ENCODE results near the gene GRIA2. TPM values are rescaled to one million over a fixed set of nuclear protein-coding genes. Genes with fewer than 3 reads are reported as not detected.

The GRIA2 gene
- total RNA-seq, 4 donors from 2014 or later = 10.0 to 64.5 (median 36.6) TPM

DNA sequence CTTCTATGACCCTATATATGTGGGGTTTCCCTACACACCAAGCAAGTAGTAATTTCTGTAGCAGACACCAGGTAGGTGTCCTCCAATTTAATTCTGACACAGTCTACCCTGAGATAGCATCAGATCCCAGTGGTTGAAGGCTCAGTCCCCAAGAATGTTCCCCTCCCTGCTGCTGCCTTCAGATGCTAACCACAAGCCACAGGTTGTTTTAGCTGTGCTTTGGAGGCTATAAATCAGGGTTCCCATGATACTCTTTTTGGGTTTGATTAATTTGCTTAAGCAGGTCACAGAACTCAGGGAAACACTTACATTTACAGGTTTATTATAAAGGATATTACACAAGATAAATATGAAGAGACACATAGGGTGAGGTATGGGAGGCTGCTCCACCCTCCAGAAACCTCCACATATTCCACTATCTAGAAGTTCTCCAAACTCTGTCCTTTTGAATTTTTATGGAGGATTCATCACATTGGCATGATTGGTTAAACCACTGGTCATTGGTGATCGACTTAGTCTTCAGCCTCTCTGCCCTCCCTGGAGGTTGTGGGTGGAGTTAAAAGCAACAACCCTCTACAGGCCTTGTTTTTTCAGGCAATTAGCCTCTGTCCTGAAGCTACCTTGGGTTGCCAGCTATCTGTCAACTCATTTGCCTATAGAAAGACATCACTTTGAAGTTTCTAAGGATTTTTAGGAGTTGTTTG is 50.8 kb downstream of the GRIA2 start:
- Histone ChIP-seq H3K36me3 (no peaks in the 10 kb centered on the region), H3K27me3 (no peaks in the 10 kb centered on the region), H3K9me3 (no peaks in the 10 kb centered on the region), H3K4me3 (no peak overlapping the region), H3K27ac (no peak overlapping the region), H3K4me1 (no peaks in the 10 kb centered on the region)
- intact Hi-C loops (cut with DNase I; ENCODE audit: low total_unique reads) = no loop called here
- DNase-seq = no peak
- no peak for TF ChIP-seq POLR2A (IDR thresholded peaks at IDR 0.05)
- TF ChIP-seq, protein P1, sequence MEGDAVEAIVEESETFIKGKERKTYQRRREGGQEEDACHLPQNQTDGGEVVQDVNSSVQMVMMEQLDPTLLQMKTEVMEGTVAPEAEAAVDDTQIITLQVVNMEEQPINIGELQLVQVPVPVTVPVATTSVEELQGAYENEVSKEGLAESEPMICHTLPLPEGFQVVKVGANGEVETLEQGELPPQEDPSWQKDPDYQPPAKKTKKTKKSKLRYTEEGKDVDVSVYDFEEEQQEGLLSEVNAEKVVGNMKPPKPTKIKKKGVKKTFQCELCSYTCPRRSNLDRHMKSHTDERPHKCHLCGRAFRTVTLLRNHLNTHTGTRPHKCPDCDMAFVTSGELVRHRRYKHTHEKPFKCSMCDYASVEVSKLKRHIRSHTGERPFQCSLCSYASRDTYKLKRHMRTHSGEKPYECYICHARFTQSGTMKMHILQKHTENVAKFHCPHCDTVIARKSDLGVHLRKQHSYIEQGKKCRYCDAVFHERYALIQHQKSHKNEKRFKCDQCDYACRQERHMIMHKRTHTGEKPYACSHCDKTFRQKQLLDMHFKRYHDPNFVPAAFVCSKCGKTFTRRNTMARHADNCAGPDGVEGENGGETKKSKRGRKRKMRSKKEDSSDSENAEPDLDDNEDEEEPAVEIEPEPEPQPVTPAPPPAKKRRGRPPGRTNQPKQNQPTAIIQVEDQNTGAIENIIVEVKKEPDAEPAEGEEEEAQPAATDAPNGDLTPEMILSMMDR (IDR thresholded peaks at IDR 0.05) = no peak

DNA sequence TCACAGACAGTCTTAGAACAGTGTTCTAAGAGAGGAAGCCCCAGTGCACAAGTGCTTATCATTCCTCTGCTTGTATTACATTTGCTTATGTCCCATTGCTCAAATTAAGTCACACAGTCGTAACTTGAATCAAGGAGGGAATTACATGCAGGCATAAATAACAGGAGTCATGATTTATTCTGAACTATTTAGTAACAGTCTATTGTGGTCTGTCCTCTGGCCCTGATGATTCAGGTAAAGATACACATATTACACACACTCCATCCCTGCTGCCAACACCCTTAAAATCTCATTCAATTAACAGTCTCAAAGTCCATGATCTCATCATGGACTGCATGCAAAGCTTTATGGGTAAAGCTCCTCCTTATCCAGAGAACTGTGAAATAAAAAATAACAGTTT is 60.1 kb downstream of the GRIA2 start:
- Histone ChIP-seq H3K36me3 (no peaks in the 10 kb centered on the region), H3K27ac (peak overlapping the region in 1 of 2 donors; percentile 50), H3K9me3 (no peaks in the 10 kb centered on the region), H3K27me3 (no peaks in the 10 kb centered on the region), H3K4me1 (no peaks in the 10 kb centered on the region), H3K4me3 (no peak overlapping the region)
- DNase-seq = peak in 1 of 2 donors; percentile 30
- intact Hi-C loops (cut with DNase I; ENCODE audit: low total_unique reads) = no loop called here
- no peak for TF ChIP-seq POLR2A (IDR thresholded peaks at IDR 0.05)
- TF ChIP-seq, protein P1 (IDR thresholded peaks at IDR 0.05) = no peak

DNA sequence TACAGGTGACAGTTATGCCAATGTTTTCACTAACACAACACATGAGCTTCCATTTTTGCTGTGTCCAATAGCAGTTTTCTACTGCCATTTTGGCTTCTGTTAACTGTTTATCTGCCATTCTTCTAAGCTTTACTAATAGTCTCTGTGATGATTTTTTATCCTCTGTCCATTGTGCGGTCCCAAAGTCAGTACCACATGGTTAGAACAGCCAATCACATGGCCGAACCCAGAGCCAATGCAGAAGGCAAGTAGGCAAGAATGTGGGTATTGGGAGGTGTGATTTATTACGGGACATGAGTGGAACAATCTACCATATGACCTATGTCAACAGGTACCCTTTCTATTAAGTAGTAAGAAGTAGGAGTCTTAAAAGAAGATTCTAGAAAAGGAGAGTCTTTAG is 61.5 kb downstream of the GRIA2 start:
- Histone ChIP-seq H3K4me1 (no peaks in the 10 kb centered on the region), H3K9me3 (no peaks in the 10 kb centered on the region), H3K4me3 (no peak overlapping the region), H3K27ac (peak overlapping the region in 1 of 2 donors; percentile 50), H3K36me3 (no peaks in the 10 kb centered on the region), H3K27me3 (no peaks in the 10 kb centered on the region)
- intact Hi-C loops (cut with DNase I; ENCODE audit: low total_unique reads) = no loop called here
- DNase-seq = no peak
- TF ChIP-seq POLR2A (IDR thresholded peaks at IDR 0.05) = no peak
- TF ChIP-seq, protein P1 (IDR thresholded peaks at IDR 0.05) = no peak

DNA sequence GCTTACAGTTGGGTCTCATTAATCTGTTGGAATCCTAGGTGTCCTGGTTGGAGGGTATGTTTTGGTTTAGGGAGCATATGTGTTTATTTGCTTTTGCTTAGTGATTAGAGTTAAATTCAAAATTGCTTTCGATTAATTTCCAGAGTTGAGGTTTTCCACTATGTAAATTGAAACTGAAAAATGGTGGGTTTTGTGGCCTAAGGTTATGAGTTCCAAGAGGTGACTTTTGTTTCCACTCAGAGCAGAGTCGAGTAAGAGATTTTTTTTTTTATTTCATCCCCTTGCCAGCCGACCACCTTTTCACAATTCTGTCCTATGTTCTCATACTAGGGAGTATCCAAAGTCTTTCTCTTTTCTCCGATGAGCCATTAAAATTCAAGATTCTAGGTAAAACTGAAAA is 66.9 kb downstream of the GRIA2 start:
- intact Hi-C loops (cut with DNase I; ENCODE audit: low total_unique reads) = no loop called here

DNA sequence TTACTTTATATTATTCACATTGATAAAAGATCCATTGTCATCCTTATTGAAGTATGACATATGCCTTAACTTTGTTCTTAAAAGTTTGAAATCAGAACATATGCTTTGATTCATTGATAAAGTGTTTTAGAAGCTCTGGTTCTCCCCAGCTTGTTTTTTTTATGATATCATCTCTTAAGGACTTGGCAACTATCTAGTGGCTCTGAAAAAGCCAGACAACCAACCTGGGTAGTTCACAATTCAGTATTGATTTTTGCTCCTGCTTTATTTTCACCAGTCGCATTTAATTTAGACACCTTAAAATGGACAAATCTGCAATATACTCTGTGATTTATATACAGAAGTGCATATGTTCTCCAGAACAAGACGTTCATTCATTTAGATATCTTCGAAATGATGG is 70.1 kb downstream of the GRIA2 start:
- H3K36me3 ChIP-seq = no peaks in the 10 kb centered on the region
- intact Hi-C loops (cut with DNase I; ENCODE audit: low total_unique reads) = no loop called here

More for the DNA sequence above, 66.9 kb downstream of the GRIA2 start:
- no peak overlapping the region for H3K27ac ChIP-seq
- H3K4me1 ChIP-seq = no peaks in the 10 kb centered on the region
- no peaks in the 10 kb centered on the region for H3K9me3 ChIP-seq
- DNase-seq = no peak
- H3K27me3 ChIP-seq = no peaks in the 10 kb centered on the region
- H3K4me3 ChIP-seq = no peak overlapping the region
- TF ChIP-seq, protein P1 (IDR thresholded peaks at IDR 0.05) = no peak
- no peak for TF ChIP-seq POLR2A (IDR thresholded peaks at IDR 0.05)
- H3K36me3 ChIP-seq = no peaks in the 10 kb centered on the region

More for the DNA sequence above, 70.1 kb downstream of the GRIA2 start:
- Histone ChIP-seq H3K4me1 (no peaks in the 10 kb centered on the region), H3K9me3 (no peaks in the 10 kb centered on the region), H3K27me3 (no peaks in the 10 kb centered on the region), H3K4me3 (no peak overlapping the region), H3K27ac (no peak overlapping the region)
- TF ChIP-seq, protein P1 (IDR thresholded peaks at IDR 0.05) = no peak
- TF ChIP-seq POLR2A (IDR thresholded peaks at IDR 0.05) = no peak
- no peak for DNase-seq
